ENCODE results near the gene RBM34. TPM values are rescaled to one million over a fixed set of nuclear protein-coding genes. Genes with fewer than 3 reads are reported as not detected.
"Not testable (repeated sequence)": the region's sequence is repeated elsewhere in the genome, so short reads cannot be mapped to it uniquely, and the experiment has no call there.

RBM34 gene
- total RNA-seq, 1 experiment from 2014 or later: 104 TPM

DNA sequence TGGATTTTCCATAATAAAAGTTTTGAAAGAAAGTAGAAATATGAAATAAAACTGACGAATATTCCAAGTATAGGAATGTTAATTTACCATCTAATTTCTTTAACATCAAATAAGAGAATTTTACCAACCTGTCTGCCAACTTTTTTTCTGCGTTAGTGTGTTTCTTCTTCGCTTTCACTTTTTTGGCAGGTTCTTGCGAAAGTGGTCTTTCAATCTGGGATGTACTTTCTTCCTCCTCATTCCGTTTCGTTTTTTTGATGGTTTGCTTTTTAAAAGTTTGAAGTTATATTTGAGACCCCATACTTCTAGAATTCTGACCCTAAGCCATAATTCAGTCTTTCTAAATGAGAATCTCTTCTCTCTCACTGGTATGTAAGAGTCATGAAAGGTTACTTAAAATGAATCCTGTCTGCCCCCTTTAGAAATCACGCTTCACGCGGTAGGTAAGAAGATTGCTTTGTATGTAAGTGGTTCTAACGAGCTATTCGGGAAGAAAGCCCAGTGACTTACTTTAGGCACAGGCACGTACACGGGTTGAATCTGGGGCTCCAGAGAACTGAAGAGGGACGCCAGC lies 580 bp downstream of the RBM34 start:
- intact Hi-C loops (cut with micrococcal nuclease; ENCODE audit: unreplicated experiment): no loop called here
- POLR2A ChIA-PET: interaction anchor here (0.7 to 0.9 kb wide), 2 partner anchors 238 to 309 kb away, joined by 3 to 4 read pairs; no protein-coding TSS in a partner anchor
- TSS peak; percentile 92 for BruUV-seq (replicated peaks)
- ATAC-seq (no peak), DNase-seq (ENCODE audit: low read depth, low spot score) (no peak)
- Histone ChIP-seq H3K36me3 (ENCODE audit: control insufficient read depth, insufficient read depth, low read length) (peaks cover 7% of the 10 kb centered on the region), H3K4me1 (ENCODE audit: control insufficient read depth, insufficient read depth, low read length) (peaks cover 7% of the 10 kb centered on the region), H3K27me3 (ENCODE audit: control insufficient read depth, insufficient read depth, low read length) (no peaks in the 10 kb centered on the region), H3K27ac (ENCODE audit: low read length) (peak overlapping the region; percentile 97), H3K4me3 (ENCODE audit: low read depth in 2 of 2, low read length in 2 of 2) (peak overlapping the region; percentile 83 to 98), H3K9me3 (ENCODE audit: control insufficient read depth, insufficient read depth, low read depth, low read length) (no peaks in the 10 kb centered on the region)
- CTCF ChIA-PET: no interaction called here
- in situ Hi-C loops (cut with HindIII; ENCODE audit: low pct_unique_long_range_greater_than_20kb, low sequenced_read_pairs): no loop called here
- TF ChIP-seq TCF7L2 (IDR thresholded peaks at IDR 0.05; ENCODE audit: low read depth, low read length) (no peak), SIN3A (IDR thresholded peaks at IDR 0.05; ENCODE audit: borderline replicate concordance, insufficient read depth, low read depth, low read length) (no peak), CTCF (IDR thresholded peaks at IDR 0.05) (no peak), POLR2AphosphoS5 (IDR thresholded peaks at IDR 0.05; ENCODE audit: low read depth, low read length) (no peak)
- TF ChIP-seq, protein P1, sequence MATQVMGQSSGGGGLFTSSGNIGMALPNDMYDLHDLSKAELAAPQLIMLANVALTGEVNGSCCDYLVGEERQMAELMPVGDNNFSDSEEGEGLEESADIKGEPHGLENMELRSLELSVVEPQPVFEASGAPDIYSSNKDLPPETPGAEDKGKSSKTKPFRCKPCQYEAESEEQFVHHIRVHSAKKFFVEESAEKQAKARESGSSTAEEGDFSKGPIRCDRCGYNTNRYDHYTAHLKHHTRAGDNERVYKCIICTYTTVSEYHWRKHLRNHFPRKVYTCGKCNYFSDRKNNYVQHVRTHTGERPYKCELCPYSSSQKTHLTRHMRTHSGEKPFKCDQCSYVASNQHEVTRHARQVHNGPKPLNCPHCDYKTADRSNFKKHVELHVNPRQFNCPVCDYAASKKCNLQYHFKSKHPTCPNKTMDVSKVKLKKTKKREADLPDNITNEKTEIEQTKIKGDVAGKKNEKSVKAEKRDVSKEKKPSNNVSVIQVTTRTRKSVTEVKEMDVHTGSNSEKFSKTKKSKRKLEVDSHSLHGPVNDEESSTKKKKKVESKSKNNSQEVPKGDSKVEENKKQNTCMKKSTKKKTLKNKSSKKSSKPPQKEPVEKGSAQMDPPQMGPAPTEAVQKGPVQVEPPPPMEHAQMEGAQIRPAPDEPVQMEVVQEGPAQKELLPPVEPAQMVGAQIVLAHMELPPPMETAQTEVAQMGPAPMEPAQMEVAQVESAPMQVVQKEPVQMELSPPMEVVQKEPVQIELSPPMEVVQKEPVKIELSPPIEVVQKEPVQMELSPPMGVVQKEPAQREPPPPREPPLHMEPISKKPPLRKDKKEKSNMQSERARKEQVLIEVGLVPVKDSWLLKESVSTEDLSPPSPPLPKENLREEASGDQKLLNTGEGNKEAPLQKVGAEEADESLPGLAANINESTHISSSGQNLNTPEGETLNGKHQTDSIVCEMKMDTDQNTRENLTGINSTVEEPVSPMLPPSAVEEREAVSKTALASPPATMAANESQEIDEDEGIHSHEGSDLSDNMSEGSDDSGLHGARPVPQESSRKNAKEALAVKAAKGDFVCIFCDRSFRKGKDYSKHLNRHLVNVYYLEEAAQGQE (IDR thresholded peaks at IDR 0.05; ENCODE audit: insufficient read depth in 1 of 2, low read depth in 2 of 2, low read length in 1 of 2): no peak

DNA sequence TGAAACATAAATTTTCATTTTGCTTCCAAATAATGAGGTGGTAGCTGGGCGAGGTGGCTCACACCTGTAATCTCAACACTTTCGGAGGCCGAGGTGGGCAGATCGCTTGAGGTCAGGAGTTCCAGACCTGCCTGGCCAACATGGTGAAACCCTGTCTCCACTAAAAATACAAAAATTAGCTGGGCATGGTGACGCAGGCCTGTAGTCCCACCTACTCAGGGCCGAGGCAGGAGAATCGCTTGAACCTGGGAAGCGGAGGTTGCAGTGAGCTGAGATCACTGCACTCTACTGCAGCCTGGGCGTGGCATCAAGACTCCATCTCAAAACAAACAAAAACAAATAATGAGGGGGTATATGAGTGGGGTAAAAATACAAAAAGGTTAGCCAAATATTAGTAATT lies 1.1 kb downstream of the RBM34 start:
- H3K4me1 ChIP-seq (ENCODE audit: control insufficient read depth, insufficient read depth, low read length); H3K9me3 ChIP-seq (ENCODE audit: control insufficient read depth, insufficient read depth, low read depth, low read length); intact Hi-C loops (cut with micrococcal nuclease; ENCODE audit: unreplicated experiment); DNase-seq (ENCODE audit: low read depth, low spot score); H3K27me3 ChIP-seq (ENCODE audit: control insufficient read depth, insufficient read depth, low read length); H3K36me3 ChIP-seq (ENCODE audit: control insufficient read depth, insufficient read depth, low read length); in situ Hi-C loops (cut with HindIII; ENCODE audit: low pct_unique_long_range_greater_than_20kb, low sequenced_read_pairs); ATAC-seq; BruUV-seq (replicated peaks): not testable (repeated sequence)
- POLR2A ChIA-PET: interaction anchor here (0.7 kb wide), 2 partner anchors 239 to 328 kb away, joined by 4 read pairs; no protein-coding TSS in a partner anchor
- peak overlapping the region; percentile 83 to 98 for H3K4me3 ChIP-seq (ENCODE audit: low read depth in 2 of 2, low read length in 2 of 2)
- CTCF ChIA-PET: interaction anchor here (0.7 kb wide), 1 partner anchor 595 kb away, joined by 5 read pairs; no protein-coding TSS in a partner anchor
- peak overlapping the region; percentile 97 for H3K27ac ChIP-seq (ENCODE audit: low read length)

DNA sequence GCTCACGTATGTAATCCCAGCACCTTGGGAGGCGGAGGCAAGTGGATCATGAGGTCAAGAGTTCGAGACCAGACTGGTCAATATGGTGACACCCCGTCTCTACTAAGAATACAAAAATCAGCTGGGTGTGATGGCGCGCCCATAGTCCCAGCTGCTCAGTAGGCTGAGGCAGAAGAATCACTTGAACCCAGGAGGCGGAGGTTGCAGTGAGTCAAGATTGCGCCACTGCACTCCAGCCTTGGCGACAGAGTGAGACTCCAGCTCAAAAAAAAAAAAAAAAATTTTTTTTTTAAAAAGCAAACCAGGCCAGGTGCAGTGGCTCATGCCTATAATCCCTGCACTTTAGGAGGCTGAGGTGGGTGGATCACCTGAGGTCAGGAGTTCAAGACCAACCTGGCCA lies 1.8 kb downstream of the RBM34 start:
- DNase-seq (ENCODE audit: low read depth, low spot score); BruUV-seq (replicated peaks); H3K27me3 ChIP-seq (ENCODE audit: control insufficient read depth, insufficient read depth, low read length); H3K4me1 ChIP-seq (ENCODE audit: control insufficient read depth, insufficient read depth, low read length); H3K4me3 ChIP-seq (ENCODE audit: low read depth in 2 of 2, low read length in 2 of 2); in situ Hi-C loops (cut with HindIII; ENCODE audit: low pct_unique_long_range_greater_than_20kb, low sequenced_read_pairs); ATAC-seq; H3K27ac ChIP-seq (ENCODE audit: low read length); H3K9me3 ChIP-seq (ENCODE audit: control insufficient read depth, insufficient read depth, low read depth, low read length); intact Hi-C loops (cut with micrococcal nuclease; ENCODE audit: unreplicated experiment): not testable (repeated sequence)
- H3K36me3 ChIP-seq (ENCODE audit: control insufficient read depth, insufficient read depth, low read length): peaks cover 15% of the 10 kb centered on the region
- ChIA-PET CTCF (interaction anchor here (0.7 kb wide), 1 partner anchor 594 kb away, joined by 5 read pairs; no protein-coding TSS in a partner anchor), POLR2A (interaction anchor here (0.6 to 0.7 kb wide), 3 partner anchors 32 to 327 kb away, joined by 4 to 10 read pairs (median 6); no protein-coding TSS in a partner anchor)

Measured in Panc1 (cell line).